Measurements from ENCODE around the gene ENTPD1. TPM values are rescaled to one million over a fixed set of nuclear protein-coding genes. Genes with fewer than 3 reads are reported as not detected.
"Not testable (repeated sequence)": the region's sequence is repeated elsewhere in the genome, so short reads cannot be mapped to it uniquely, and the experiment has no call there.

ENTPD1 gene
- total RNA-seq, 1 donor from 2014 or later, result 102 TPM

DNA sequence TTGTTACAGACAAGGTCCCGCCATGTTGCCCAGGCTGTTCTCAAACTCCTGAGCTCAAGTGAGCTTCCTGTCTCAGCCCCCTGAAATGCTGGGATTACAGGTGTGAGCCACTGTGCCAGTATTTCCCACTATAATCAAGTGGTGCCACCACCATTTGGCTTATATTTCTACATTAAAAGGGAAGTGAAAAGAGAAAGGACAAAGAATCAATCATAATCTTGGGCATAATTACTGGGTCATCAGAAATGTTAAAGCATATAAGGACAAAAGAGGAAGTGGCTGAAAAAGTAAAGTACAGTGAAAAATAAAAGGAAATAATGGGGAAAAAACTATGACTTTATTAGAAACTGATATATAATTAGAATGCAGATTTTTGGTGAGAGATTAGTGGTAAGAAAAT lies 25.7 kb upstream of the ENTPD1 start:
- Mint-ChIP-seq H3K27ac (ENCODE audit: unreplicated experiment) (peak overlapping the region; percentile 99), H3K27me3 (ENCODE audit: unreplicated experiment) (peaks cover 3% of the 10 kb centered on the region), H3K4me3 (ENCODE audit: unreplicated experiment) (peak overlapping the region; percentile 23), H3K9me3 (ENCODE audit: unreplicated experiment) (peaks cover 10% of the 10 kb centered on the region), H3K36me3 (ENCODE audit: low read depth, unreplicated experiment) (peaks cover 11% of the 10 kb centered on the region), H3K4me1 (ENCODE audit: unreplicated experiment) (peaks cover 28% of the 10 kb centered on the region)
- TF ChIP-seq, protein P1, sequence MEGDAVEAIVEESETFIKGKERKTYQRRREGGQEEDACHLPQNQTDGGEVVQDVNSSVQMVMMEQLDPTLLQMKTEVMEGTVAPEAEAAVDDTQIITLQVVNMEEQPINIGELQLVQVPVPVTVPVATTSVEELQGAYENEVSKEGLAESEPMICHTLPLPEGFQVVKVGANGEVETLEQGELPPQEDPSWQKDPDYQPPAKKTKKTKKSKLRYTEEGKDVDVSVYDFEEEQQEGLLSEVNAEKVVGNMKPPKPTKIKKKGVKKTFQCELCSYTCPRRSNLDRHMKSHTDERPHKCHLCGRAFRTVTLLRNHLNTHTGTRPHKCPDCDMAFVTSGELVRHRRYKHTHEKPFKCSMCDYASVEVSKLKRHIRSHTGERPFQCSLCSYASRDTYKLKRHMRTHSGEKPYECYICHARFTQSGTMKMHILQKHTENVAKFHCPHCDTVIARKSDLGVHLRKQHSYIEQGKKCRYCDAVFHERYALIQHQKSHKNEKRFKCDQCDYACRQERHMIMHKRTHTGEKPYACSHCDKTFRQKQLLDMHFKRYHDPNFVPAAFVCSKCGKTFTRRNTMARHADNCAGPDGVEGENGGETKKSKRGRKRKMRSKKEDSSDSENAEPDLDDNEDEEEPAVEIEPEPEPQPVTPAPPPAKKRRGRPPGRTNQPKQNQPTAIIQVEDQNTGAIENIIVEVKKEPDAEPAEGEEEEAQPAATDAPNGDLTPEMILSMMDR (IDR thresholded peaks at IDR 0.05; ENCODE audit: unreplicated experiment), result no peak
- DNase-seq (ENCODE audit: low spot score), result no peak

DNA sequence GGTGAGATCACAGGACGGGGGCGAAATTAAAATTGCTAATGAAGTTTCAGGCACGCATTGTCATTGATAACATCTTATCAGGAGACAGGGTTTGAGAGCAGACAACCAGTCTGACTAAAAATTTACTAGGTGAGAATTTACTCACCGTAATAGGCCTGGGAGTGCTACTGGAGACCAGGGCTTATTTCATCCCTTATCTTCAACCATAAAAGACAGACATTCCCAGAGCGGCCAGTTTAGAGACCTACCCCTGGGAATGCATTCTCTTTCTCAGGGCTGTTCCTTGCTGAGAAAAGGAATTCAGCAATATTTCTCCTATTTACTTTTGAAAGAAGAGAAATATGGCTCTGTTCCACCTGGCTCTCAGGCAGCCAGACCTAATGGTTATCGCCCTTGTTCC lies 23.1 kb upstream of the ENTPD1 start:
- DNase-seq (ENCODE audit: low spot score); H3K27me3 Mint-ChIP-seq (ENCODE audit: unreplicated experiment); H3K4me3 Mint-ChIP-seq (ENCODE audit: unreplicated experiment); H3K27ac Mint-ChIP-seq (ENCODE audit: unreplicated experiment): not testable (repeated sequence)
- Mint-ChIP-seq H3K9me3 (ENCODE audit: unreplicated experiment) (peaks cover 10% of the 10 kb centered on the region), H3K4me1 (ENCODE audit: unreplicated experiment) (peaks cover 28% of the 10 kb centered on the region), H3K36me3 (ENCODE audit: low read depth, unreplicated experiment) (peaks cover 15% of the 10 kb centered on the region)

- no peak overlapping the region for H3K27ac Mint-ChIP-seq (ENCODE audit: unreplicated experiment)
- DNase-seq (ENCODE audit: low spot score), result no peak
- no peaks in the 10 kb centered on the region for H3K9me3 Mint-ChIP-seq (ENCODE audit: unreplicated experiment)
- no peak overlapping the region for H3K4me3 Mint-ChIP-seq (ENCODE audit: unreplicated experiment)
- peaks cover 4% of the 10 kb centered on the region for H3K27me3 Mint-ChIP-seq (ENCODE audit: unreplicated experiment)
- TF ChIP-seq, protein P1 (IDR thresholded peaks at IDR 0.05; ENCODE audit: unreplicated experiment), result no peak
- peaks cover 30% of the 10 kb centered on the region for H3K4me1 Mint-ChIP-seq (ENCODE audit: unreplicated experiment)
- peaks cover 11% of the 10 kb centered on the region for H3K36me3 Mint-ChIP-seq (ENCODE audit: low read depth, unreplicated experiment)
These were observed 16.9 kb upstream of the ENTPD1 start for GRCh38 chr10:95739056-95739455.

GRCh38 chr10:95741807-95742467 lies 14.0 kb upstream of the ENTPD1 start:
- H3K9me3 Mint-ChIP-seq (ENCODE audit: unreplicated experiment), result no peaks in the 10 kb centered on the region
- H3K27me3 Mint-ChIP-seq (ENCODE audit: unreplicated experiment), result peaks cover 2% of the 10 kb centered on the region
- peak; percentile 53 for DNase-seq (ENCODE audit: low spot score)
- H3K27ac Mint-ChIP-seq (ENCODE audit: unreplicated experiment), result peak overlapping the region; percentile 96
- peaks cover 37% of the 10 kb centered on the region for H3K4me1 Mint-ChIP-seq (ENCODE audit: unreplicated experiment)
- H3K4me3 Mint-ChIP-seq (ENCODE audit: unreplicated experiment), result peak overlapping the region; percentile 10
- TF ChIP-seq, protein P1 (IDR thresholded peaks at IDR 0.05; ENCODE audit: unreplicated experiment), result no peak
- H3K36me3 Mint-ChIP-seq (ENCODE audit: low read depth, unreplicated experiment), result peaks cover 5% of the 10 kb centered on the region

DNA sequence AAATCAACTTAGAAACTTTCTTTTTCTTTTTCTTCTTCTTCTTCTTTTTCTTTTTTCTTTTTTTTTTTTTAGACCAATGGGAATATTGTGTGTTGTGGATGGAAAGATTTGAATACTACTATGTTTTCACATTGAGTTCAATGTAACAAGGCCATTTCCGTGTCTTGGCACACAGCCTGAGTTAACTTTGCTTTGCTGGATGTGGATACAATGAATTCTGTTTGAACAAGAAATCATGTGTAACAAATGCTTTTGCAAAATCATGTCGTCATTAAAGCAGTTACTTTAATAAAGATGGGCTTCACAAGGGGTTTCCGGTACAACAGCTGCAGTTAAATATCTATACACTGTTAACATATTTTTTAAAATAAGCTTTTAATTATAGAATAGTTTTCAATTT lies 13.5 kb upstream of the ENTPD1 start:
- DNase-seq (ENCODE audit: low spot score), result no peak
- Mint-ChIP-seq H3K27me3 (ENCODE audit: unreplicated experiment) (peaks cover 2% of the 10 kb centered on the region), H3K9me3 (ENCODE audit: unreplicated experiment) (no peaks in the 10 kb centered on the region), H3K36me3 (ENCODE audit: low read depth, unreplicated experiment) (peaks cover 5% of the 10 kb centered on the region), H3K4me3 (ENCODE audit: unreplicated experiment) (peak overlapping the region; percentile 10), H3K4me1 (ENCODE audit: unreplicated experiment) (peaks cover 37% of the 10 kb centered on the region), H3K27ac (ENCODE audit: unreplicated experiment) (peak overlapping the region; percentile 96)
- TF ChIP-seq, protein P1 (IDR thresholded peaks at IDR 0.05; ENCODE audit: unreplicated experiment), result no peak

All from endothelial cell (in vitro differentiated cells).